Sigmoid colon (tissue), 7 donors: ENCODE measurements around the gene LPIN1. TPM values are rescaled to one million over a fixed set of nuclear protein-coding genes. Genes with fewer than 3 reads are reported as not detected.

Experiments
- DNase-seq: peaks from one replicate; pipeline ENCODE4 v3.0.0-alpha.2; 2019
- H3K27ac ChIP-seq, 4 donors: fragments of 200-600 bp; sonication (generic); one replicate each; pipeline ENCODE4 v1.5.1; 2016 to 2019; ENCODE audit warnings: mild to moderate bottlenecking in 1 of 4
- H3K27me3 ChIP-seq, 3 donors: fragments of 200-600 bp; sonication (generic); one replicate each; pipeline ENCODE4 v1.5.1; 2019; ENCODE audit warnings: mild to moderate bottlenecking in 1 of 3
- H3K36me3 ChIP-seq, 4 donors: fragments of 200-600 bp; sonication (generic); one replicate each; pipeline ENCODE4 v1.5.1; 2016 to 2019
- H3K4me1 ChIP-seq, 4 donors: fragments of 200-600 bp; sonication (generic); one replicate each; pipeline ENCODE4 v1.5.1; 2017 to 2019
- H3K4me3 ChIP-seq, 4 donors: fragments of 200-600 bp; sonication (generic); one replicate each; pipeline ENCODE4 v1.5.1; 2017 to 2019; ENCODE audit warnings: mild to moderate bottlenecking in 2 of 4, moderate library complexity in 1 of 4
- H3K9me3 ChIP-seq, 4 donors: fragments of 200-600 bp in 3 of 4; sonication (generic) in 3 of 4; one replicate each; pipeline versions ENCODE4 v1.5.1 to v1.6.1; 2013 to 2019
- CTCF ChIP-seq, 4 experiments: fragments of 450-650 bp in 3 of 4; fragments of 200-600 bp in 1 of 4; IDR thresholded peaks; one replicate each; pipeline ENCODE4 v1.5.1; 2016 to 2019; ENCODE audit warnings: antibody characterized with exemption in 4 of 4, mild to moderate bottlenecking in 3 of 4, moderate library complexity in 2 of 4
- EP300 ChIP-seq, 4 donors: sonication (generic); formaldehyde crosslinking; IDR thresholded peaks; one replicate each; pipeline ENCODE4 v1.6.1; 2017; ENCODE audit warnings: antibody characterized with exemption in 4 of 4
- POLR2A ChIP-seq, 2 donors: fragments of 450-650 bp; IDR thresholded peaks; one replicate each; pipeline ENCODE4 v1.6.1; 2016; ENCODE audit warnings: antibody characterized with exemption in 2 of 2, mild to moderate bottlenecking in 2 of 2, moderate library complexity in 2 of 2
- POLR2AphosphoS5 ChIP-seq, 4 donors: sonication (generic); formaldehyde crosslinking; IDR thresholded peaks; one replicate each; pipeline ENCODE4 v1.6.1; 2017; ENCODE audit warnings: antibody characterized with exemption in 4 of 4
- WGBS, 2 donors: extraction: QIAGEN DNeasy Blood & Tissue Kit; methylation state at CpG; one replicate each; pipeline ENCODE4 v1.1.7; 2013; 5-methylcytosine and 5-hydroxymethylcytosine counted together
- intact Hi-C: fragments of 100-400 bp; cut with DNase I; formaldehyde crosslinking; loops from one replicate; pipeline ENCODE4 v1.15.1; 2023
- polyA plus RNA-seq, 3 donors: library from polyadenylated mRNA; stranded (reverse); fragments of 200-250 nt; gene quantifications; one replicate each; pipeline ENCODE4 v1.2.3, GENCODE V29; 2013
- total RNA-seq, 4 donors: library from RNA; depleted of rRNA; stranded (reverse); fragments of >200 nt; gene quantifications; one replicate each; pipeline ENCODE4 v1.1.0, GENCODE V29; 2016
- donor health status: healthy with polysubstance abuse.
- donor health status: Bipolar disorder and iron deficiency.
- donor health status: healthy.

LPIN1 gene
- total and polyA plus RNA-seq, 7 donors: 4.2 to 37.4 (median 28.2) TPM

- 81 to 82% methylated on average over 5 of the region's 5 CpGs for WGBS, 2 donors
- H3K4me1 ChIP-seq: peaks cover 0 to 24% (median 22%) of the 10 kb centered on the region in 4 donors
- intact Hi-C loops: loop anchor here (5.0 kb wide), 1 partner anchor 885 kb away; the partner anchor contains the start of gene TRIB2
- H3K4me3 ChIP-seq: no peak overlapping the region
- peaks cover 0 to 5% (median 0%) of the 10 kb centered on the region in 4 donors for H3K9me3 ChIP-seq
- DNase-seq: no peak
- TF ChIP-seq CTCF (IDR thresholded peaks at IDR 0.05) (no peak), POLR2AphosphoS5 (IDR thresholded peaks at IDR 0.05) (no peak), EP300 (IDR thresholded peaks at IDR 0.05) (no peak), POLR2A (IDR thresholded peaks at IDR 0.05) (no peak)
- no peaks in the 10 kb centered on the region for H3K36me3 ChIP-seq
- H3K27ac ChIP-seq: no peak overlapping the region
- H3K27me3 ChIP-seq: no peaks in the 10 kb centered on the region
Measured at GRCh38 chr2:11832531-11832930, 86.1 kb downstream of the LPIN1 start.

- H3K36me3 ChIP-seq: no peaks in the 10 kb centered on the region
- WGBS, 2 donors: 92% methylated on average over 6 of the region's 6 CpGs
- no peak overlapping the region for H3K27ac ChIP-seq
- intact Hi-C loops: loop anchor here (5.0 kb wide), 1 partner anchor 884 kb away; the partner anchor contains the start of gene TRIB2
- no peaks in the 10 kb centered on the region for H3K27me3 ChIP-seq
- no peak for TF ChIP-seq POLR2AphosphoS5 (IDR thresholded peaks at IDR 0.05)
- no peak for TF ChIP-seq CTCF (IDR thresholded peaks at IDR 0.05)
- TF ChIP-seq EP300 (IDR thresholded peaks at IDR 0.05): no peak
- TF ChIP-seq POLR2A (IDR thresholded peaks at IDR 0.05): no peak
- H3K4me3 ChIP-seq: no peak overlapping the region
- peaks cover 0 to 24% (median 22%) of the 10 kb centered on the region in 4 donors for H3K4me1 ChIP-seq
- DNase-seq: no peak
- H3K9me3 ChIP-seq: peaks cover 0 to 5% (median 0%) of the 10 kb centered on the region in 4 donors
Measured at GRCh38 chr2:11833601-11834000, 87.2 kb downstream of the LPIN1 start.

- no peak for DNase-seq
- intact Hi-C loops: no loop called here
- Histone ChIP-seq H3K9me3 (peaks cover 0 to 5% (median 0%) of the 10 kb centered on the region in 4 donors), H3K27ac (no peak overlapping the region), H3K4me3 (no peak overlapping the region), H3K27me3 (no peaks in the 10 kb centered on the region), H3K36me3 (no peaks in the 10 kb centered on the region), H3K4me1 (peaks cover 0 to 9% (median 8%) of the 10 kb centered on the region in 4 donors)
- TF ChIP-seq CTCF (IDR thresholded peaks at IDR 0.05): no peak
- no peak for TF ChIP-seq POLR2AphosphoS5 (IDR thresholded peaks at IDR 0.05)
- no peak for TF ChIP-seq EP300 (IDR thresholded peaks at IDR 0.05)
- no peak for TF ChIP-seq POLR2A (IDR thresholded peaks at IDR 0.05)
- 89 to 92% methylated on average over 4 of the region's 4 CpGs for WGBS, 2 donors
Measured at GRCh38 chr2:11835403-11835802, 89.0 kb downstream of the LPIN1 start.

- Histone ChIP-seq H3K4me1 (no peaks in the 10 kb centered on the region), H3K36me3 (no peaks in the 10 kb centered on the region), H3K27ac (no peak overlapping the region), H3K27me3 (no peaks in the 10 kb centered on the region), H3K9me3 (peaks cover 0 to 5% (median 0%) of the 10 kb centered on the region in 4 donors), H3K4me3 (no peak overlapping the region)
- no peak for DNase-seq
- intact Hi-C loops: no loop called here
- TF ChIP-seq POLR2A (IDR thresholded peaks at IDR 0.05) (no peak), POLR2AphosphoS5 (IDR thresholded peaks at IDR 0.05) (no peak), CTCF (IDR thresholded peaks at IDR 0.05) (no peak), EP300 (IDR thresholded peaks at IDR 0.05) (no peak)
- 66 to 74% methylated on average over 7 of the region's 7 CpGs for WGBS, 2 donors
Measured at GRCh38 chr2:11836647-11837219, 90.3 kb downstream of the LPIN1 start.
